DOHH2 (cell line): Measurements from ENCODE around the gene CEP112.

Experiments
- H3F3A ChIP-seq: fragments of 200-600 bp; sonication (generic), shearing (Covaris generic); 2 replicates; pipeline ENCODE4 v1.6.0; 2016; ENCODE audit warnings: antibody characterized with exemption, mild to moderate bottlenecking; ENCODE audit not compliant: control insufficient read depth, insufficient read depth
- H3K27ac ChIP-seq: fragments of 200-600 bp; sonication (generic); 2 replicates; pipeline ENCODE4 v1.5.1; 2014; ENCODE audit warnings: low read depth, mild to moderate bottlenecking, low read length, moderate library complexity
- H3K27me3 ChIP-seq: fragments of 200-600 bp; sonication (generic); 2 replicates; pipeline ENCODE4 v1.6.1; 2014; ENCODE audit warnings: mild to moderate bottlenecking, low read length, mixed read lengths; ENCODE audit not compliant: control insufficient read depth
- H3K36me3 ChIP-seq: fragments of 200-600 bp; sonication (generic); 2 replicates; pipeline ENCODE4 v1.6.1; 2014; ENCODE audit warnings: mild to moderate bottlenecking, low read length, moderate library complexity, mixed read lengths; ENCODE audit not compliant: control insufficient read depth
- H3K4me1 ChIP-seq: fragments of 200-600 bp; sonication (generic); 2 replicates; pipeline ENCODE4 v1.6.1; 2014; ENCODE audit warnings: mild to moderate bottlenecking, low read length, mixed read lengths; ENCODE audit not compliant: control insufficient read depth
- H3K4me2 ChIP-seq: fragments of 200-600 bp; sonication (generic); 2 replicates; pipeline ENCODE4 v1.6.0; 2014; ENCODE audit warnings: mild to moderate bottlenecking, low read length, moderate library complexity
- H3K4me3 ChIP-seq: fragments of 200-600 bp; sonication (generic); 2 replicates; pipeline ENCODE4 v1.5.1; 2014; ENCODE audit warnings: mild to moderate bottlenecking, low read length, mixed read lengths
- H3K79me2 ChIP-seq: fragments of 200-600 bp; sonication (generic); 2 replicates; pipeline ENCODE4 v1.6.1; 2014; ENCODE audit warnings: mild to moderate bottlenecking, low read length, mixed read lengths; ENCODE audit not compliant: control insufficient read depth
- H3K9me2 ChIP-seq: fragments of 200-600 bp; sonication (generic); replicated peaks from 2 replicates; pipeline ENCODE4 v1.6.1; 2014; ENCODE audit warnings: mild to moderate bottlenecking, low read length, mixed read lengths; ENCODE audit not compliant: control insufficient read depth
- H3K9me3 ChIP-seq: fragments of 200-600 bp; sonication (generic); 2 replicates; pipeline ENCODE4 v1.6.1; 2014; ENCODE audit warnings: antibody characterized with exemption, low read length, mixed read lengths; ENCODE audit not compliant: control insufficient read depth, insufficient read depth
- H4K20me1 ChIP-seq: fragments of 200-600 bp; sonication (generic); 2 replicates; pipeline ENCODE4 v1.6.0; 2014; ENCODE audit warnings: low read depth, mild to moderate bottlenecking, antibody characterized with exemption, low read length, moderate library complexity; ENCODE audit not compliant: control insufficient read depth, insufficient read depth
- EZH2phosphoT487 ChIP-seq: fragments of 200-600 bp; sonication (generic); IDR thresholded peaks from 2 replicates; pipeline ENCODE4 v1.6.1; 2017; ENCODE audit warnings: borderline replicate concordance, mild to moderate bottlenecking, antibody characterized with exemption, low read length, moderate library complexity, mixed read lengths
- TF ChIP-seq, protein P1 (sequence below): fragments of 200-600 bp; sonication (generic); IDR thresholded peaks from one replicate; pipeline ENCODE4 v1.5.1; 2014; ENCODE audit warnings: antibody characterized with exemption, mild to moderate bottlenecking, low read depth, low read length; ENCODE audit not compliant: poor library complexity, severe bottlenecking

Gene CEP112

DNA sequence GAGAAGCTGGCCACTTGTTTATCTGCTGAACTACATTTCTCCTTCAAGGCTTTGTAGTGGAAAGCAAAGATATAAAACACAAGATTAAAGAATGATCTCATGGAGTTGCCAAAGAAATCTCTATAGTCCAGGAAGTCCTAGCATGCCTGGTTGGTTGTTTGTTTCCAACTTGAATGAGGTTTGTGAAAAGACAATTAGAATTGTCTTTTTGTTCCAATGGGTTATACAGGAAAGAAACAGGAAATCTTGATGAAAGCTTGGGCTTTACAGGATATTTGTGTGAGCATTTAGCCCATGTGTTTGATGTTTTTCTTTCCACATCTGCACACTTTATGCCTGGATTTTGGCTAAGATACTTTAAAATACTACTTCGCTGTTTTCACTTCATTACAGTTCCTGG lies 273.4 kb downstream of the CEP112 start:
- Histone ChIP-seq H3K4me3 (no peak overlapping the region), H3K27ac (no peak overlapping the region), H3K36me3 (no peaks in the 10 kb centered on the region), H3K79me2 (no peaks in the 10 kb centered on the region), H3K4me1 (peaks cover 10% of the 10 kb centered on the region), H3K9me2 (no peaks in the 10 kb centered on the region), H3F3A (no peaks in the 10 kb centered on the region), H3K27me3 (no peaks in the 10 kb centered on the region), H4K20me1 (no peaks in the 10 kb centered on the region), H3K9me3 (no peaks in the 10 kb centered on the region), H3K4me2 (no peak overlapping the region)
- TF ChIP-seq EZH2phosphoT487: no peak
- TF ChIP-seq, protein P1, sequence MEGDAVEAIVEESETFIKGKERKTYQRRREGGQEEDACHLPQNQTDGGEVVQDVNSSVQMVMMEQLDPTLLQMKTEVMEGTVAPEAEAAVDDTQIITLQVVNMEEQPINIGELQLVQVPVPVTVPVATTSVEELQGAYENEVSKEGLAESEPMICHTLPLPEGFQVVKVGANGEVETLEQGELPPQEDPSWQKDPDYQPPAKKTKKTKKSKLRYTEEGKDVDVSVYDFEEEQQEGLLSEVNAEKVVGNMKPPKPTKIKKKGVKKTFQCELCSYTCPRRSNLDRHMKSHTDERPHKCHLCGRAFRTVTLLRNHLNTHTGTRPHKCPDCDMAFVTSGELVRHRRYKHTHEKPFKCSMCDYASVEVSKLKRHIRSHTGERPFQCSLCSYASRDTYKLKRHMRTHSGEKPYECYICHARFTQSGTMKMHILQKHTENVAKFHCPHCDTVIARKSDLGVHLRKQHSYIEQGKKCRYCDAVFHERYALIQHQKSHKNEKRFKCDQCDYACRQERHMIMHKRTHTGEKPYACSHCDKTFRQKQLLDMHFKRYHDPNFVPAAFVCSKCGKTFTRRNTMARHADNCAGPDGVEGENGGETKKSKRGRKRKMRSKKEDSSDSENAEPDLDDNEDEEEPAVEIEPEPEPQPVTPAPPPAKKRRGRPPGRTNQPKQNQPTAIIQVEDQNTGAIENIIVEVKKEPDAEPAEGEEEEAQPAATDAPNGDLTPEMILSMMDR: no peak

DNA sequence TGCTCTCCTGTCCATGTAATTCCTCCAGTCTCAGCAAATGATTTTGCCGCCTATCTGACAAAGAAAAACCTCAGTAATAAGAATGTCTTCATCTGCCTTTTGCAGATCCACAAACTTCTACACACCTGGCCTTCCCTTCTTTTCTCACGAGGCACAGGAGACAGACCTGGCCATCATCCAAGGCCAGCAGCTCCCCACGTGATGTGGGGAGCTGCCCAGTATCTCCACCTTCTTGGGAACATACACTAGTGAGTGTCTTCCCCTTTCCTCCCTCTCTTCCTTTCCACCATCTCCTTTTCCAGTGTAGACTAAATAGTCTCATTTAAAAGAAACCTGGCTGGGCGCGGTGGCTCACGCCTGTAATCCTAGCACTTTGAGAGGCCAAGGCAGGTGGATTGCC lies 274.4 kb downstream of the CEP112 start:
- Histone ChIP-seq H3K9me3 (no peaks in the 10 kb centered on the region), H3K79me2 (no peaks in the 10 kb centered on the region), H3K9me2 (no peaks in the 10 kb centered on the region), H3K4me3 (no peak overlapping the region), H3F3A (no peaks in the 10 kb centered on the region), H3K36me3 (no peaks in the 10 kb centered on the region), H3K4me1 (peaks cover 10% of the 10 kb centered on the region), H4K20me1 (no peaks in the 10 kb centered on the region), H3K27me3 (no peaks in the 10 kb centered on the region), H3K27ac (no peak overlapping the region), H3K4me2 (no peak overlapping the region)
- TF ChIP-seq EZH2phosphoT487: no peak
- TF ChIP-seq, protein P1: no peak

DNA sequence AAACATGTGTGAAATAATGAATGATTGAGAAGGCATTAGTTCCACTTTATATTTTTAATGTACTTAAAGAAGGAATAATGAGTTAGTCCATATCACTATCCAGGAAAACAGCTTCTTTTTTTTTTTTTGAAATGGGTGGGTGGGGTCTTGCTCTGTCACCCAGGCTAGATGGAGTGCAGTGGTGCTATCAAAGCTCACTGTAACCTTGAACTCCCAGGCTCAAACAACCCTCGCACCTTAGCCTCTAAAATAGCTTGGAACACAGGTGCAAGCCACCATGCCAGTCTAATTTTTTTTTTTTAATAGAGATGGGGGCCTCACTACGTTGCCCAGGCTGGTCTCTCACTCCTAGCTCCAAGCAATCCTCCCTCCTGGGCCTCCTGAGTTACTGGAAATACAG lies 275.5 kb downstream of the CEP112 start:
- Histone ChIP-seq H4K20me1 (no peaks in the 10 kb centered on the region), H3K4me3 (no peak overlapping the region), H3F3A (no peaks in the 10 kb centered on the region), H3K4me1 (peaks cover 10% of the 10 kb centered on the region), H3K9me3 (no peaks in the 10 kb centered on the region), H3K27me3 (no peaks in the 10 kb centered on the region), H3K4me2 (no peak overlapping the region), H3K79me2 (no peaks in the 10 kb centered on the region), H3K36me3 (no peaks in the 10 kb centered on the region), H3K9me2 (no peaks in the 10 kb centered on the region), H3K27ac (no peak overlapping the region)
- TF ChIP-seq EZH2phosphoT487: no peak
- TF ChIP-seq, protein P1: no peak
